ENCODE measurements around the gene RNASE7. TPM values are rescaled to one million over a fixed set of nuclear protein-coding genes. Genes with fewer than 3 reads are reported as not detected.

RNASE7 gene
- total RNA-seq, 2 experiments from 2014 or later, result not detected

DNA sequence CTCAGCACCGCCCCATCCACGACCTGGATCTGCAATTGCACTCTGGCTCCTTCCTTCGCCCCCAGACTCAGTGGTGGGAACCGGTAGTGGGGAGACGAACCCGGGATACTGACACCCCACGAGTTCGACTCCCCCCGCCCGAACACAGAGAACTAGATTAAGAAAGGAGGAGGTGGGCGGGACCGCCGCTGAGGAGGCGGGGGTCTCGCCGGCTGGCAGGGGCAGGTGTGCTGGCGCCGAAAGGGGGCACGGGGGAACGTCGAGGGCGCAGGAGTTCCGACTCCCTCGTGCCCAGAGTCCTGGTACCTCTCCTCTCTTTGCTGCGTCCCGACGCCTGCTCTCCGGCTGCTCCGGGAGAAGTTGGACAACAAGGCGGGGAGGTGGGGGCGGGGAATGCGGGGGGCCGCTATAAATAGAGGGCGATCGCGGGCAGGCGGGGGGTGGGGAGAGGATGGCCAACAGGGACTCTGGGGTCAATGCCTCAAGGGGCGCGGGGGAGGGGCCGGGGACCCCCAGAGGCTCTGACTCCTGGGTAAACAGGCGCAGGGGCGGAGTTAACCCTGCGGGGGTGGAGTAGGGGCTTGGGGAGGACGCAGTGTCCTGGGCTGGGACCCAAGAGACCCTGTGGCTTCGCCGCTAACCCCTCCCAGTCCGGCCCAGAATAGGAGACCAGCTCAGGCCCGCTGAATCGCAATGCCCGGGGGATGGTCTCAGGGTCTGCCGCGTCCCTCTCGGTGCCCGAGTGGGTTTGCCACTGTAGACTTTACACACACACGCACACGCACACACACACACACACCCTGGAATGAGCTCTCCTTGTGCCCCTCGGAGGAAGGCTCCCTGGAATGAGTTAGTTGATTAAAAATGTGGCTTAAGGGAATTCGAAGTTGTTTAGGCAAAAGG, 16.5 kb upstream of the RNASE7 start:
- Mint-ChIP-seq H3K27me3 (peaks cover 26% of the 10 kb centered on the region), H3K9me3 (no peaks in the 10 kb centered on the region), H3K36me3 (ENCODE audit: low read depth) (no peaks in the 10 kb centered on the region), H3K27ac (no peak overlapping the region), H3K4me3 (peak overlapping the region; percentile 72), H3K4me1 (peaks cover 14% of the 10 kb centered on the region)
- no peak for DNase-seq
- ChIA-PET POLR2A (no interaction called here), CTCF (interaction anchor here (1.3 to 1.7 kb wide), 4 partner anchors 9 to 67 kb away, joined by 3 to 9 read pairs (median 4); no protein-coding TSS in a partner anchor)

DNA sequence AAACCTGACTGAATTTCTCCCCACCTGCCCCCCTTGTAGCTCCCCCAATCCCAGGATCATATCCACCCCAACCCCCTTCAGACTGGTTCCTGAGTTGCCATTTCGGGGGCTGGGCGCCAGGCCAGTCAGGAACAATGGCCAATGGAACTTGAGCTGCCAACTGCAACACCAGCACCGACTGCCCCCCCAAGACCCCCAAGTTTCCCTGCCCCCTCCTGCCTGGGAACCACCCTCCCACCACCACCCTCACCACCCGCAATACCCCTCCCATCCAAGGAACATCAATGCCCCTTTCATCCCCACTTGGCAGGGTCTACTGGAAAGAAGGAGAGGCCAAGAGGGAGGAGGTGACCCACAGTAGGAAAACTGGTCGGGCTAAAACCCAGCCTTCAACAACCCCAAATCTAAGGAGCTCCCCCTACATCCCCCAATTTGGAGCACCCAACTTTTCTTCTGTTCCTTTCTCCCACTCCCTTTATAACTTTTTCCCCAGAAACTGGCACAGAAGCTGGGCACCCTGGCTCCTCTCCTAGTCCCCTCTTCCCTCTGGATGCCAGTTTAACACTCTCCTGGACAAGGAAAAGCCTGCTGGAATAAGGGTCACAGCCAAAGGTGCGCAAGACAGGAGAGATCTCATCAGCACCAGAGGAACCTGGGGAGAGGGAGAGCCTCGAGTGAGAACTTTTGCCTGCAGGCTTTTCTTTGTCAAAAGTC, 15.7 kb upstream of the RNASE7 start:
- Mint-ChIP-seq H3K9me3 (no peaks in the 10 kb centered on the region), H3K4me1 (peaks cover 14% of the 10 kb centered on the region), H3K36me3 (ENCODE audit: low read depth) (no peaks in the 10 kb centered on the region), H3K27me3 (peaks cover 26% of the 10 kb centered on the region), H3K4me3 (no peak overlapping the region), H3K27ac (peak overlapping the region; percentile 41)
- POLR2A ChIA-PET, result no interaction called here
- CTCF ChIA-PET, result interaction anchor here (0.6 to 1.7 kb wide), 5 partner anchors 10 to 77 kb away, joined by 3 to 9 read pairs (median 3); no protein-coding TSS in a partner anchor
- DNase-seq, result no peak

DNA sequence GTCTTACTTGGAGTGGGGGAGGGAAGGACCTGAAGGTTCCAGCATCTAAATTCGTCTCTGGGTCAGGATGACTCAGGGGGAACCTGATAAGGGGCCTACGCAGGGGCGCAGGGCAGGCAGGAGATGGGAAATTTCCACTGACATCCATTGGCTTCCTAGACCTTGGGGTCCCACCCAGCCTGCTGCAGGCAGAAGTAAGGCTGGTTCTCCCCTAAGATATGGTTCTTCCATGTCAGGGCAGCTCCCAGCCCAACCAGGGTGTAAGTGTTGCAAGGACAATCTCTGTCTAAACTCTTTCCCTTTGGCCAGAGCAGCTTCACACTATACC, 15.2 kb upstream of the RNASE7 start:
- ChIA-PET POLR2A (no interaction called here), CTCF (interaction anchor here (0.6 to 1.7 kb wide), 5 partner anchors 11 to 76 kb away, joined by 3 to 9 read pairs (median 3); no protein-coding TSS in a partner anchor)
- Mint-ChIP-seq H3K36me3 (ENCODE audit: low read depth) (no peaks in the 10 kb centered on the region), H3K27ac (no peak overlapping the region), H3K4me1 (peaks cover 14% of the 10 kb centered on the region), H3K27me3 (peaks cover 26% of the 10 kb centered on the region), H3K9me3 (no peaks in the 10 kb centered on the region), H3K4me3 (no peak overlapping the region)
- no peak for DNase-seq

DNA sequence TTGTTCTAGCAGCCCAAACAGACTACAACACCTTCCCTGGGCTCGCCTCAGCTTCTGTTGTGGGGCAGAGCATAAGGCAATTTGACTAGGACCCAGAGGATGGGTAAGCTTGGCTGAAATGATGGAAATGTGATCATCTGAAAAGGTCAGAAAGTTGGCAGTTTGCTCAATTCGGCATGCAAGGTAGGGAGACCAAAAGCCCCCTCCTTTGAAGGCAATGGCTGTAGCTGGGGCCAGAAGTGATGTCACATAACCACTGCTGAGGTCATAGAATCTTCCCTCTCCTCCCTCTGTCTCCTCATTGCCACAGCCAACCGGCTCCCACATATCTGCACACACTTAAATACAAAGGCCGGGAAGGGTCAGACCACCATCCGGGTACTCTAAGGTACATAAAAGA, 12.2 kb upstream of the RNASE7 start, which contains the start of gene TPPP2:
Gene TPPP2, plus strand, starts transcription at position 301 of the 400 bp plus-strand sequence. CDS start 365 bp downstream, outside the sequence.
- no peak for DNase-seq
- no peak within 1 kb of the TSS for H3K27ac Mint-ChIP-seq
- CTCF ChIA-PET, result interaction anchor here (0.6 to 1.2 kb wide), 3 partner anchors 10 to 465 kb away, joined by 3 to 4 read pairs (median 3); no protein-coding TSS in a partner anchor
- no peaks in the 10 kb centered on the region for H3K9me3 Mint-ChIP-seq
- POLR2A ChIA-PET, result no interaction called here
- H3K36me3 Mint-ChIP-seq (ENCODE audit: low read depth), result no peaks in the 10 kb centered on the region
- H3K27me3 Mint-ChIP-seq, result peaks cover 12% of the 10 kb centered on the region
- peaks cover 2% of the 10 kb centered on the region for H3K4me1 Mint-ChIP-seq
- no peak within 1 kb of the TSS for H3K4me3 Mint-ChIP-seq

DNA sequence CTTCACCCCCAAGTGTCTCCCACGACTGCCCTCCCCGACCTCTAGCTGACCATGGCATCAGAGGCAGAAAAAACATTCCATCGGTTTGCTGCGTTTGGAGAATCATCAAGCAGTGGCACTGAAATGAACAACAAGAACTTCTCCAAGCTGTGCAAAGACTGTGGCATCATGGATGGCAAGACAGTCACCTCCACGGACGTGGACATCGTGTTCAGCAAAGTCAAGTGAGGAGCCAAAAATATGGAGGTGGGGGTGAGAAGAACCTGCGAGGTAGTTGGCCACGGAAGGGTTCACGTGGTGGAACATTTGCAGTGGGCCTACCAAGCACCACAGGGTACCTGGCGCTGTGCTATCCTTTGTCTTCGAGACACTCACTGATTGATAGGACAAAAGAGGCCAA, 11.6 kb upstream of the RNASE7 start:
- DNase-seq, result no peak
- CTCF ChIA-PET, result interaction anchor here (1.0 to 1.2 kb wide), 2 partner anchors 9 to 38 kb away, joined by 3 to 4 read pairs; no protein-coding TSS in a partner anchor
- H3K4me3 Mint-ChIP-seq, result no peak overlapping the region

DNA sequence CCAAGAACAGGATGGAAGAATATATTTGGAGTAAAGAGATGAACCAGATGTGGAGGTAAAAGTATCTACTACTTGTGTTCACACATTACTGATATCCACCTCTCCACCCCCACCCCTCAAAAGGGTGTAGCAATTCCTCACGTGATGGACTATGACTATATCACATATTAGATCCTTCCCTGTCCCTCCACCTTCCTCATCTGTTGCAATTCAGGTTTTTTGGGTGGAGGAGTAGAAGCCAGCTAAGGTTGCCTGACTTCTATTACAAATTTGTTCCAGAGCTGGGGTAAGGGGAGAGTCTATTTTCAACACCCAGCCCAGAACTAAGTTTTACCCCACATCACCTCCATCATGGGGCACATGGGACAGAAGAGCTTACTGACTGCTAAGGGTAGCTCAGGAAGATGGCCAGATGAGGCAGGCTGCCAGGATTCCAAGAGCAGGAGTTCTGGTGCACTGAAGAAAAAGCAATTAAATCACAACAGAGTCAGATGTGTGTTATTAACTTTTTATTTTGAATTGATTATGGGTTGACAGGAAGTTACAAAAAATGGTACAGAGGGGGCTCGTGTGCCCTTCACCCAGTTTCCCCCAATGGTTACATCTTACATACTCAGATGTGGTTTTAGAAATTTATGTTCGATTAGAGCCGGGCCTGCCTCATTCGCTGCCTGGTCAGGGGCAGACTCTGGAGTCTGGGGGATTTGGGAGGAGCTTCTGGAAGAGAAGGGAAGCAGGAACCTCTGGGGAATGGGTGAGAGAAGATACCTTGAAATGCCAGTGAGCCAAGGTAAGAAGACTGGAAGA, 9.6 kb upstream of the RNASE7 start:
- H3K9me3 Mint-ChIP-seq, result no peaks in the 10 kb centered on the region
- no peak overlapping the region for H3K4me3 Mint-ChIP-seq
- ChIA-PET CTCF (interaction anchor here (0.9 to 2.0 kb wide), 8 partner anchors 11 to 71 kb away, joined by 3 to 8 read pairs (median 6); no protein-coding TSS in a partner anchor), POLR2A (no interaction called here)
- DNase-seq, result no peak
- H3K27me3 Mint-ChIP-seq, result peaks cover 7% of the 10 kb centered on the region
- H3K27ac Mint-ChIP-seq, result no peak overlapping the region
- H3K36me3 Mint-ChIP-seq (ENCODE audit: low read depth), result no peaks in the 10 kb centered on the region
- H3K4me1 Mint-ChIP-seq, result no peaks in the 10 kb centered on the region

More for the DNA sequence above, 11.6 kb upstream of the RNASE7 start:
- no peaks in the 10 kb centered on the region for H3K9me3 Mint-ChIP-seq
- POLR2A ChIA-PET, result no interaction called here
- H3K27me3 Mint-ChIP-seq, result peaks cover 11% of the 10 kb centered on the region
- no peaks in the 10 kb centered on the region for H3K4me1 Mint-ChIP-seq
- no peaks in the 10 kb centered on the region for H3K36me3 Mint-ChIP-seq (ENCODE audit: low read depth)
- no peak overlapping the region for H3K27ac Mint-ChIP-seq

DNA sequence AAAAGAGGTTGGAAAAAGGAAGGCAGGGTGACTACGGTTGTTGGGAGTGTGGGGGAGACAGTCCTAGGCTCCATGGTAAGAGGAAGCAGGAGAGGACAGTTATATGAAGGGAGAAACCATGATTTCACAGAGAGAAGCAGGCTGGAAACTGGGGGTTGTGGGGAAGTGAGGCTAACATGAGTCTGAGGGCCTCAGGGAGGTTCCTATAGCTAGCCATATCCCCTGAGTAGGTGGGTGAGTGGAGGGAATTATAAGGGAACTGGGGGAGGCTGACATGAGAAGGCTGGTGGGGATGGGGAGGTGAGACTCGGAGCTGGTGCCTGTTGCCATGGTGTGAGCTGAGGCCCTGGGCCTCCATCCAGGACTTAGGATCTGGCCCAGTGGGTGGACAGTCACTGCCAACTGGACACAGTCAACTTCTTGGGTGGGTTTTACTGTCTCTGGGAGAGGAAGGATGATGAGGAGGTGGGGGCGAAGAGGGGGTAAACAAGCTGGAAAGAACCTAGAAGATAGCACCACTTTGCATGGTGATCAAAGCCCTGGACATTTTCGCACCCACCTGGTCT, 8.9 kb upstream of the RNASE7 start:
- CTCF ChIA-PET, result interaction anchor here (1.1 to 2.0 kb wide), 6 partner anchors 11 to 71 kb away, joined by 3 to 8 read pairs (median 6); no protein-coding TSS in a partner anchor
- H3K36me3 Mint-ChIP-seq (ENCODE audit: low read depth), result no peaks in the 10 kb centered on the region
- H3K27ac Mint-ChIP-seq, result no peak overlapping the region
- peaks cover 8% of the 10 kb centered on the region for H3K27me3 Mint-ChIP-seq
- no peaks in the 10 kb centered on the region for H3K9me3 Mint-ChIP-seq
- DNase-seq, result no peak
- POLR2A ChIA-PET, result no interaction called here
- H3K4me1 Mint-ChIP-seq, result no peaks in the 10 kb centered on the region
- no peak overlapping the region for H3K4me3 Mint-ChIP-seq

DNA sequence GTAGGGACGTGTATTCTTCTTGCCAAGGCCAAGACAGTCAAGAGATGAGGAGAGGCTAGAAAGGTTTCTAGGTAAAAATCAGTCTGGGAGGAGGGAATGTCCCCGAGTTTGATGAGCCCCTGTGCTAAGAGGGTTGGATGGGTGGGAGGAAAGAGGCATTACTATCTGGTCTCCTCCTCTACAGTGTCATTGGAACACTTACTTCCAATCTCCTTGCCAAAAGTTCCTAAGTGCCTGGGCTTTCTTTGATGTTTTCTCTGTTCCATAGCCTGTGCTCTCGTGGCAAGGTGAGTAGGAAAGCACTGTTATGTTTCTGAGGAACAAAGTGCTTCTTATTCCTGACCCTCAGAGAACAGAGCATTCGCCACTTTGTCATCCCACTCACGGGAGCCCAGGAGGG, 7.5 kb upstream of the RNASE7 start, which contains the start of gene RNASE13:
Gene RNASE13, minus strand, starts transcription at position 101 of the 400 bp plus-strand sequence. CDS start 519 bp downstream, outside the sequence.
- H3K36me3 Mint-ChIP-seq (ENCODE audit: low read depth), result no peaks in the 10 kb centered on the region
- ChIA-PET POLR2A (no interaction called here), CTCF (interaction anchor here (1.1 to 2.0 kb wide), 4 partner anchors 10 to 58 kb away, joined by 3 to 8 read pairs (median 4); no protein-coding TSS in a partner anchor)
- DNase-seq, result no peak
- H3K9me3 Mint-ChIP-seq, result no peaks in the 10 kb centered on the region
- no peak within 1 kb of the TSS for H3K27ac Mint-ChIP-seq
- no peaks in the 10 kb centered on the region for H3K4me1 Mint-ChIP-seq
- H3K4me3 Mint-ChIP-seq, result no peak within 1 kb of the TSS
- H3K27me3 Mint-ChIP-seq, result peaks cover 11% of the 10 kb centered on the region

DNA sequence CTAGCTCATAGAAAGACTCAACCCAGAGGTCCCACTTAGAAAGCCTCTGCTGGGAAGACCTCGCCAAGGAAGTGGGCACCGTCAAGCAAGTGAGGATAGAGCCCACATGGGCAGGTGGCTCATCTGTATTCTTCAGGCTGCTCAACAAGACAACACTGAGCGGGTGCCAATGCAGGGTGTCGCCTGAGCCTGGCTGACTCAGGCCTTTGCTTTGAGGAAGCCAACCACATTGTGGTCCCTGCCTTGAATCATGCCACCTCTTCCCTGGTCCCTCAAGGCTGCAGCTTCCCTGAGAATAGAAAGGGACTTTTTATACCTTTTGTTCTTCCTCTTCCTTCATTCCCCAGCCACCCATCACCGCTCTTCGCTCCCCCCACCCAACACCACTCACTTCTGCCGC, 5.4 kb upstream of the RNASE7 start:
- H3K9me3 Mint-ChIP-seq, result no peaks in the 10 kb centered on the region
- no peak for DNase-seq
- H3K4me1 Mint-ChIP-seq, result no peaks in the 10 kb centered on the region
- H3K36me3 Mint-ChIP-seq (ENCODE audit: low read depth), result no peaks in the 10 kb centered on the region
- no peak overlapping the region for H3K4me3 Mint-ChIP-seq
- H3K27me3 Mint-ChIP-seq, result peaks cover 8% of the 10 kb centered on the region
- ChIA-PET CTCF (interaction anchor here (1.1 to 2.0 kb wide), 4 partner anchors 10 to 90 kb away, joined by 3 to 14 read pairs (median 8); no protein-coding TSS in a partner anchor), POLR2A (no interaction called here)
- H3K27ac Mint-ChIP-seq, result no peak overlapping the region

DNA sequence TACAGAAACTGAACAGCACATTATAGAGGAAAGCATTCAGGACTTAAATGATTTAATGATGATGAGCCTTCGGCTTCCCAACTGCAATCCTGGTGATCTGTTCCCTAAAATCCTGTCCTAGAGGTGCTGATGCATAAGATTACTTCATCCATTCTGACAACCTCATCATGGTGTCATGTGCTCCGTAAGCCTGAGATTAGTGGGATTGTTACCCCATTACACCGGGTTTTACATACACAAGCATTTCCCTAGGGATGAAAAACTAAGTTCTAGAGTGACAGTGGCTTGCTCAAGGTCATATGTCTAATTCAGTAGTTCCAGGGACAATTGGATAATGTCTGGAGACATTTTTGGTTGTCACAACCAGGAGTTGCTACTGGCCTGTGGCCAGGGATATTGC, 5.0 kb upstream of the RNASE7 start:
- ChIA-PET CTCF (interaction anchor here (1.1 to 1.9 kb wide), 2 partner anchors 10 to 55 kb away, joined by 3 to 12 read pairs; no protein-coding TSS in a partner anchor), POLR2A (no interaction called here)
- Mint-ChIP-seq H3K9me3 (no peaks in the 10 kb centered on the region), H3K36me3 (ENCODE audit: low read depth) (no peaks in the 10 kb centered on the region), H3K4me1 (no peaks in the 10 kb centered on the region), H3K4me3 (no peak overlapping the region), H3K27me3 (peaks cover 8% of the 10 kb centered on the region), H3K27ac (no peak overlapping the region)
- DNase-seq, result no peak

DNA sequence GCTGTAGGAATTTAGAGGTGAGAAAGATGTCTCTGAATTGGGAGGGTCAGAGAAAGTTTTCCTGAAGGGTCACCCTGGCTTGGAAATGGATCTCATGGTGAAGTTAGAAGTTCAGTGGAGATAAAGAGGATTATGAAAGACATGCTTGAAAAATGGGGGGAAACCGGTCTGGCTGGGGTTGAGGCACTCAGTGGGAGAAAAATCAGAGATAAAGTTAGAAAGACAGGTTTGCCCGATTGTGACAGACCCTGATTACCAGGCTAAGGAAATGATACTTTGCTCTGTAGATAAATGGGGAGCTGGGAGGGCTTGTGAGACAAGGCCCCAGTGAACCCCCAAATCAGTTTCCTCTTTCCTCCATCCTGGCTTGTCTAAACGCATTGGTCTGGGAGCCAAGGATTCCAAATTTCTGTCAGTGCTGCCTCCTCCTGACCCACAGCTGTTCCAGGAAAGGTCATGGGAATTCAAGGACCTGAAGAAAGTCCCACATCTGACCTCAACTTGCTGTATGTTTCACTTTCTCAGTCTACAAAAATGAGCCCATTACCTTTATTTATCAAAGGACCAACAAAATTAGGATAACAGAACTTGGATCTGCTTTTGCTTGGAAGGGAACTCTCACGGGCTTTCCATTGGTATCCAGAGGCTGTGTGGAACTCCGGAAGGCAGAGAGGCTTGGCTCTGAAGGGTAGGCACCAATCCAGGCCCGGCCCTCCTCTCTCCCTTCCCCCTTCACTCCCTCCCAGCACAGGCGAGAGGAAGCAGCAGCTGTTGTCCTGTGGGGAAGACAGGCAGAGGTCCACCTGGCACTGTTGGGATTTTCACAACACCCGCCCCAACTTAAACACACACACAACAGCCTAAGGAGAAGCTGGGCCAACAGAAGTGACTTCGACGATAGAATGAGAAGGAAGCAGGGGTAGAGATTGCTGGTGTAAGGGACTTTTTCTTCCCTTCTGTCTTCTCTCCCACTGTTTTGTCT, 3.4 kb upstream of the RNASE7 start:
- no peak overlapping the region for H3K4me3 Mint-ChIP-seq
- H3K36me3 Mint-ChIP-seq (ENCODE audit: low read depth), result no peaks in the 10 kb centered on the region
- no peak for DNase-seq
- H3K4me1 Mint-ChIP-seq, result no peaks in the 10 kb centered on the region
- ChIA-PET CTCF (interaction anchor here (3.2 kb wide), 1 partner anchor 24 kb away, joined by 30 read pairs; no protein-coding TSS in a partner anchor), POLR2A (no interaction called here)
- H3K27ac Mint-ChIP-seq, result no peak overlapping the region
- H3K27me3 Mint-ChIP-seq, result peaks cover 12% of the 10 kb centered on the region
- no peaks in the 10 kb centered on the region for H3K9me3 Mint-ChIP-seq

Measured in activated CD4-positive, alpha-beta T cell treated with anti-CD3 and anti-CD28 coated beads, Interleukin-2, amount 10 ng/mL, durations not matched to agents 7 days and 5 days (primary cell).